ENCODE data around the gene DUOX1. TPM values are rescaled to one million over a fixed set of nuclear protein-coding genes. Genes with fewer than 3 reads are reported as not detected.

DUOX1 gene
- total and polyA plus RNA-seq, 2 of the 13 experiments (the other 11 are each of a cell fraction or from before 2014, with no cell fraction given) = 0.03 TPM; not detected in 1

GRCh38 chr15:45132844-45133560 is 3.2 kb downstream of the DUOX1 start (continued):
- TF ChIP-seq MTF1 (CRISPR knock-in tag; IDR thresholded peaks at IDR 0.05) (no peak), ZNF614 (CRISPR knock-in tag; IDR thresholded peaks at IDR 0.05; ENCODE audit: borderline replicate concordance) (no peak), SSRP1 (CRISPR knock-in tag; IDR thresholded peaks at IDR 0.05) (no peak), NFE2 (CRISPR knock-in tag; IDR thresholded peaks at IDR 0.05) (no peak), MXD4 (CRISPR knock-in tag; IDR thresholded peaks at IDR 0.05) (no peak), SOX13 (IDR thresholded peaks at IDR 0.05) (no peak), SOX13 (CRISPR knock-in tag; conservative IDR thresholded peaks at IDR 0.05 in 1 of 2, IDR thresholded peaks at IDR 0.05 in 1 of 2) (no peak), KLF6 (CRISPR knock-in tag; IDR thresholded peaks at IDR 0.05) (no peak)
- TF ChIP-seq, protein P1, sequence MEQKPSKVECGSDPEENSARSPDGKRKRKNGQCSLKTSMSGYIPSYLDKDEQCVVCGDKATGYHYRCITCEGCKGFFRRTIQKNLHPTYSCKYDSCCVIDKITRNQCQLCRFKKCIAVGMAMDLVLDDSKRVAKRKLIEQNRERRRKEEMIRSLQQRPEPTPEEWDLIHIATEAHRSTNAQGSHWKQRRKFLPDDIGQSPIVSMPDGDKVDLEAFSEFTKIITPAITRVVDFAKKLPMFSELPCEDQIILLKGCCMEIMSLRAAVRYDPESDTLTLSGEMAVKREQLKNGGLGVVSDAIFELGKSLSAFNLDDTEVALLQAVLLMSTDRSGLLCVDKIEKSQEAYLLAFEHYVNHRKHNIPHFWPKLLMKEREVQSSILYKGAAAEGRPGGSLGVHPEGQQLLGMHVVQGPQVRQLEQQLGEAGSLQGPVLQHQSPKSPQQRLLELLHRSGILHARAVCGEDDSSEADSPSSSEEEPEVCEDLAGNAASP (CRISPR knock-in tag; IDR thresholded peaks at IDR 0.05; ENCODE audit: borderline replicate concordance) = no peak

GRCh38 chr15:45133561-45133920 is 3.7 kb downstream of the DUOX1 start:
- Histone ChIP-seq H4K20me1 (ENCODE audit: insufficient read depth, low read length) (no peaks in the 10 kb centered on the region), H3K4me3 (replicated peaks in 1 of 3; ENCODE audit: insufficient read depth in 1 of 3, low read depth in 2 of 3, low read length in 3 of 3) (no peak overlapping the region), H3K27ac (ENCODE audit: extremely low read length, insufficient read depth, low read length) (no peak overlapping the region), H3K9me3 (ENCODE audit: low read length) (no peaks in the 10 kb centered on the region), H3K79me2 (ENCODE audit: insufficient read depth, low read length) (no peaks in the 10 kb centered on the region), H3K4me2 (ENCODE audit: low read depth, low read length) (no peak overlapping the region), H3K9ac (ENCODE audit: insufficient read depth, low read depth, low read length) (no peak overlapping the region), H2AFZ (ENCODE audit: low read length) (no peak overlapping the region), H3K4me1 (ENCODE audit: insufficient read depth, low read length) (peaks cover 25% of the 10 kb centered on the region), H3K27me3 (ENCODE audit: control insufficient read depth in 1 of 2, insufficient read depth in 2 of 2, low read length in 2 of 2) (peaks cover 4 to 18% of the 10 kb centered on the region in 2 experiments; a peak in 4 of 5 replicates), H3K36me3 (replicated peaks in 1 of 2; ENCODE audit: control insufficient read depth in 1 of 2, insufficient read depth in 2 of 2, low read length in 2 of 2) (no peaks in the 10 kb centered on the region)
- POLR2A ChIA-PET = no interaction called here
- no TSS peak for BruUV-seq (replicated peaks)
- no peak for DNase-seq (ENCODE audit: low spot score)
- WGBS (ENCODE audit: low lambda C conversion rate) = 39% methylated on average over 5 of the region's 5 CpGs
- intact Hi-C loops (cut with micrococcal nuclease; ENCODE audit: unreplicated experiment) = no loop called here
- no peak for ATAC-seq
- in situ Hi-C loops (cut with HindIII; ENCODE audit: extremely low pct_ligation_motif_present, low pct_unique_long_range_greater_than_20kb) = no loop called here
- no peak for FAIRE-seq
- CTCF ChIA-PET (ENCODE audit: low intra/inter-chr PET ratio, low total read pairs) = no interaction called here
- TF ChIP-seq SNAPC4 (CRISPR knock-in tag; IDR thresholded peaks at IDR 0.05) = no peak
- TF ChIP-seq FOXP4 (CRISPR knock-in tag; IDR thresholded peaks at IDR 0.05) = no peak
- TF ChIP-seq ZNF484 (CRISPR knock-in tag; IDR thresholded peaks at IDR 0.05; ENCODE audit: borderline replicate concordance, low read depth) = no peak
- no peak for TF ChIP-seq ZNF639 (CRISPR knock-in tag; conservative IDR thresholded peaks at IDR 0.05)
- no peak for TF ChIP-seq ZSCAN20 (CRISPR knock-in tag; IDR thresholded peaks at IDR 0.05; ENCODE audit: borderline replicate concordance)
